ENCODE results near the gene RBP5. TPM values are rescaled to one million over a fixed set of nuclear protein-coding genes. Genes with fewer than 3 reads are reported as not detected.

Gene RBP5
- polyA plus RNA-seq, 2 of the 4 experiments (the other 2 are of a cell fraction): 0.25 TPM; not detected in 1

DNA sequence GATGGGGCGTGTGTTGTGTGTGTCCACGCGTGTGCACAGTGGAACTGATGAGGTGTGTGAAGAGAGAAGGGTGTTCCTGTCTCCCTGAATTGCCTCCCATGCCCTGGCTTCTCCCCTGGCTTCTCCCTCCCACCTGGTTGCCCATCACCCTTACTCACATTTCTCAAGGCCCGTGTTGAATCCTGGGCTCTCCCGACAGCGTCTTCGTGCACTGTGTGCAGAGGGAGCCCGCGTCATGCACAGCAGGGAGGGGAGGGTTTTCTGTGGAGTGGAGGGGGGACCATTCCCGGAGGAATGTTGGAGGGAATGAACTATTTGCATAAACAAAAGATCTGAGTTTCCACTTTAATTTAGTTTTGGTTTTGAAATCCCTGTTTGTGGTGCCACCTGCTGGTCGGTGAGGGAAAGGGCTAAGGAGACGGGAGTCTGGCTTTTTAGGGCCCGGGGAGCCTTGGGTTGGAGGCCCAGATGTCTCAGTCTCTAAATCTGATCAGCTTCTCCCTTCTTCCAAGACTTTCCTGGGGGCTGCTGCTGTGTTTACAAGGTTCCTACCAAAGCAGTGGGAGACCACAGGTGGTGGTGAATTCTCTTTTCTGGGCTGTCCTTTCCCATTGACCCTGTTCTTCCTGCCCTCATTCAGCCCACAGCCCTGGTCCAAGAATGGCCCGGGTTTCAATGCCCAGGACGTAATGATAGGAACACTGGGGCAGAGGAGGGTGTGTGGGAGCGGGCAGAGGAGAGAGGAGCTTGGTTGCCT lies 36.3 kb downstream of the RBP5 start, which contains the start of gene C1R (continued):
- TF ChIP-seq, protein P1, sequence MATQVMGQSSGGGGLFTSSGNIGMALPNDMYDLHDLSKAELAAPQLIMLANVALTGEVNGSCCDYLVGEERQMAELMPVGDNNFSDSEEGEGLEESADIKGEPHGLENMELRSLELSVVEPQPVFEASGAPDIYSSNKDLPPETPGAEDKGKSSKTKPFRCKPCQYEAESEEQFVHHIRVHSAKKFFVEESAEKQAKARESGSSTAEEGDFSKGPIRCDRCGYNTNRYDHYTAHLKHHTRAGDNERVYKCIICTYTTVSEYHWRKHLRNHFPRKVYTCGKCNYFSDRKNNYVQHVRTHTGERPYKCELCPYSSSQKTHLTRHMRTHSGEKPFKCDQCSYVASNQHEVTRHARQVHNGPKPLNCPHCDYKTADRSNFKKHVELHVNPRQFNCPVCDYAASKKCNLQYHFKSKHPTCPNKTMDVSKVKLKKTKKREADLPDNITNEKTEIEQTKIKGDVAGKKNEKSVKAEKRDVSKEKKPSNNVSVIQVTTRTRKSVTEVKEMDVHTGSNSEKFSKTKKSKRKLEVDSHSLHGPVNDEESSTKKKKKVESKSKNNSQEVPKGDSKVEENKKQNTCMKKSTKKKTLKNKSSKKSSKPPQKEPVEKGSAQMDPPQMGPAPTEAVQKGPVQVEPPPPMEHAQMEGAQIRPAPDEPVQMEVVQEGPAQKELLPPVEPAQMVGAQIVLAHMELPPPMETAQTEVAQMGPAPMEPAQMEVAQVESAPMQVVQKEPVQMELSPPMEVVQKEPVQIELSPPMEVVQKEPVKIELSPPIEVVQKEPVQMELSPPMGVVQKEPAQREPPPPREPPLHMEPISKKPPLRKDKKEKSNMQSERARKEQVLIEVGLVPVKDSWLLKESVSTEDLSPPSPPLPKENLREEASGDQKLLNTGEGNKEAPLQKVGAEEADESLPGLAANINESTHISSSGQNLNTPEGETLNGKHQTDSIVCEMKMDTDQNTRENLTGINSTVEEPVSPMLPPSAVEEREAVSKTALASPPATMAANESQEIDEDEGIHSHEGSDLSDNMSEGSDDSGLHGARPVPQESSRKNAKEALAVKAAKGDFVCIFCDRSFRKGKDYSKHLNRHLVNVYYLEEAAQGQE (IDR thresholded peaks at IDR 0.05): no peak
- TF ChIP-seq HOXB5 (CRISPR knock-in tag; IDR thresholded peaks at IDR 0.05) (no peak), CBX2 (IDR thresholded peaks at IDR 0.05; ENCODE audit: borderline replicate concordance, low read depth) (no peak), NR3C1 (IDR thresholded peaks at IDR 0.05) (no peak), ESRRA (IDR thresholded peaks at IDR 0.05; ENCODE audit: borderline replicate concordance, low read length) (no peak), FOXS1 (CRISPR knock-in tag; IDR thresholded peaks at IDR 0.05) (no peak), KDM5A (IDR thresholded peaks at IDR 0.05) (no peak), ZFP36 (IDR thresholded peaks at IDR 0.05; ENCODE audit: borderline replicate concordance, partially characterized antibody) (no peak)
- TF ChIP-seq, protein P2, sequence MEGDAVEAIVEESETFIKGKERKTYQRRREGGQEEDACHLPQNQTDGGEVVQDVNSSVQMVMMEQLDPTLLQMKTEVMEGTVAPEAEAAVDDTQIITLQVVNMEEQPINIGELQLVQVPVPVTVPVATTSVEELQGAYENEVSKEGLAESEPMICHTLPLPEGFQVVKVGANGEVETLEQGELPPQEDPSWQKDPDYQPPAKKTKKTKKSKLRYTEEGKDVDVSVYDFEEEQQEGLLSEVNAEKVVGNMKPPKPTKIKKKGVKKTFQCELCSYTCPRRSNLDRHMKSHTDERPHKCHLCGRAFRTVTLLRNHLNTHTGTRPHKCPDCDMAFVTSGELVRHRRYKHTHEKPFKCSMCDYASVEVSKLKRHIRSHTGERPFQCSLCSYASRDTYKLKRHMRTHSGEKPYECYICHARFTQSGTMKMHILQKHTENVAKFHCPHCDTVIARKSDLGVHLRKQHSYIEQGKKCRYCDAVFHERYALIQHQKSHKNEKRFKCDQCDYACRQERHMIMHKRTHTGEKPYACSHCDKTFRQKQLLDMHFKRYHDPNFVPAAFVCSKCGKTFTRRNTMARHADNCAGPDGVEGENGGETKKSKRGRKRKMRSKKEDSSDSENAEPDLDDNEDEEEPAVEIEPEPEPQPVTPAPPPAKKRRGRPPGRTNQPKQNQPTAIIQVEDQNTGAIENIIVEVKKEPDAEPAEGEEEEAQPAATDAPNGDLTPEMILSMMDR (IDR thresholded peaks at IDR 0.05): peak; percentile 92
- TF ChIP-seq, protein P3, sequence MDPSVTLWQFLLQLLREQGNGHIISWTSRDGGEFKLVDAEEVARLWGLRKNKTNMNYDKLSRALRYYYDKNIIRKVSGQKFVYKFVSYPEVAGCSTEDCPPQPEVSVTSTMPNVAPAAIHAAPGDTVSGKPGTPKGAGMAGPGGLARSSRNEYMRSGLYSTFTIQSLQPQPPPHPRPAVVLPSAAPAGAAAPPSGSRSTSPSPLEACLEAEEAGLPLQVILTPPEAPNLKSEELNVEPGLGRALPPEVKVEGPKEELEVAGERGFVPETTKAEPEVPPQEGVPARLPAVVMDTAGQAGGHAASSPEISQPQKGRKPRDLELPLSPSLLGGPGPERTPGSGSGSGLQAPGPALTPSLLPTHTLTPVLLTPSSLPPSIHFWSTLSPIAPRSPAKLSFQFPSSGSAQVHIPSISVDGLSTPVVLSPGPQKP (IDR thresholded peaks at IDR 0.05; ENCODE audit: low read depth, low read length): no peak

DNA sequence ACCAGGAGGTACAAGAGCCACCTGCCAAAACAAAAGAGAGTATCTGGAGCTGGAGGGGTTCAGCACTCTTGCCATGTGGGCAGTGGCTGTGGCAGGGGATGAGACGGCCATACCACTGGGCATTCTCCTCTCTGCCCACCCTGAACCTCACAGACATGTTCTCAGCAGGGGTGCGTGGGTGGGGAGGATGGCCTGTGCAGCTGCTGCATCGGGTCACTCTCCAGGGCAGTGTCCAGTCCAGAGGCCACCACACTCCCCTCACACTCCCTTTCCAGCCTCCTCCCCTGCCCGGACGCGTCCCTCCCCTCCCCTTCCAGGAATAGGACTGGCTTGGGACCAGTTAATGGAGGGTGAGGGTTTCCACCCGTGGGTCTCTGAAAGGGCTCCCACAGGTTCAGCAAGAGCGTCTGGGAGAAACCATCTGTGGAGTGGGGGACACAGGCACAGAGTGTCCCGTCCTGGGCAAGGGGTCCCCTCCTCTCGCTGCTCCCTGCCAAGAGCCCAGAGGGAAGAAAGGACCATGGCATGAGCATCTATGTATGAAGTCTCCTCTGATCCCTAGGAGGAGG lies 36.9 kb downstream of the RBP5 start:
- Histone ChIP-seq H3K4me1 (peaks cover 20% of the 10 kb centered on the region; the same call in 2 of the 3 replicates), H3K4me2 (peak overlapping the region; percentile 79), H3K27ac (peak overlapping the region; percentile 85 to 91), H3K9me3 (no peaks in the 10 kb centered on the region), H3K4me3 (peak overlapping the region; percentile 37)
- ChIA-PET POLR2A (interaction anchor here (0.6 to 3.6 kb wide), 3 partner anchors 12 to 31 kb away, joined by 4 to 19 read pairs (median 5); partner anchors contain the start of gene C1S), CTCF (interaction anchor here (0.5 to 13.4 kb wide), 18 partner anchors 10 to 147 kb away, joined by 3 to 197 read pairs (median 5); partner anchors contain the start of genes C12orf57, C1RL, C1S and LPCAT3)
- no peak for DNase-seq (ENCODE audit: low read depth in 1 of 2, low spot score in 1 of 2)
- no peak for FAIRE-seq
- 55% methylated on average over 10 of the region's 10 CpGs for WGBS (ENCODE audit: missing lambda C conversion rate)
- ATAC-seq: peak; percentile 8 to 52; a peak in 4 of 6 replicates
- TF ChIP-seq RARB (CRISPR knock-in tag; IDR thresholded peaks at IDR 0.05) (no peak), POLR2A (IDR thresholded peaks at IDR 0.05; ENCODE audit: low read length) (peak; percentile 12; the same call in 1 of the 2 replicates), SMC3 (IDR thresholded peaks at IDR 0.05) (no peak), KDM1A (IDR thresholded peaks at IDR 0.05; ENCODE audit: low read depth) (no peak), CBX2 (IDR thresholded peaks at IDR 0.05; ENCODE audit: borderline replicate concordance, low read depth) (no peak)

DNA sequence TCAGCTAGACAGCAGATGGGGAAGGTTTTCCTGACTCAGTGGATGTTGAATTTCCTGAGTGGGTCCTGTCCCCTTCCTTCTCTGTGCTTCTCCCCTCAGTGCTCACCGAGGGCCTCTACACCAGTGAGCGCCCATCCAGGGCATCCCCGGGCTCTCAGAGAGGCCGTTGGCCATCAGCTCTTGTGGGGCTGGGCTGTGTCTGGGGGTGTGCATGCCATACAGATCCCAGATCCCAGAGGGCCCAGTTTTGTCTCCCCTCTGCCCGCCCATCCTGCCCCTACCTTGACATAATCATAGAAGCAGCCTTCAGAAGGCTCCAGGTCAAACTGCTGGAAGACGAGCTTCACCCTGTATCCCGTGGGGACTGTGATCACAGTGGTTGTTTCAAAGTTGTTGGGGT lies 37.5 kb downstream of the RBP5 start:
- Histone ChIP-seq H3K4me3 (no peak overlapping the region), H3K9me3 (no peaks in the 10 kb centered on the region), H3K27ac (peak overlapping the region; percentile 85 to 91), H3K4me1 (peaks cover 20% of the 10 kb centered on the region; the same call in 2 of the 3 replicates), H3K4me2 (peak overlapping the region; percentile 79)
- ATAC-seq (no peak), FAIRE-seq (no peak), DNase-seq (ENCODE audit: low read depth in 1 of 2, low spot score in 1 of 2) (no peak)
- ChIA-PET POLR2A (interaction anchor here (1.5 to 3.6 kb wide), 2 partner anchors 11 to 30 kb away, joined by 5 to 19 read pairs; partner anchors contain the start of gene C1S), CTCF (interaction anchor here (0.5 to 13.4 kb wide), 16 partner anchors 9 to 147 kb away, joined by 3 to 197 read pairs (median 5); partner anchors contain the start of genes C12orf57, C1RL, C1S and LPCAT3)
- WGBS (ENCODE audit: missing lambda C conversion rate): 87% methylated on average over 7 of the region's 7 CpGs
- TF ChIP-seq RAD21 (conservative IDR thresholded peaks at IDR 0.05 in 1 of 2, IDR thresholded peaks at IDR 0.05 in 1 of 2): no peak
- no peak for TF ChIP-seq CHD2 (IDR thresholded peaks at IDR 0.05; ENCODE audit: low read length, partially characterized antibody)
- TF ChIP-seq, protein P4, sequence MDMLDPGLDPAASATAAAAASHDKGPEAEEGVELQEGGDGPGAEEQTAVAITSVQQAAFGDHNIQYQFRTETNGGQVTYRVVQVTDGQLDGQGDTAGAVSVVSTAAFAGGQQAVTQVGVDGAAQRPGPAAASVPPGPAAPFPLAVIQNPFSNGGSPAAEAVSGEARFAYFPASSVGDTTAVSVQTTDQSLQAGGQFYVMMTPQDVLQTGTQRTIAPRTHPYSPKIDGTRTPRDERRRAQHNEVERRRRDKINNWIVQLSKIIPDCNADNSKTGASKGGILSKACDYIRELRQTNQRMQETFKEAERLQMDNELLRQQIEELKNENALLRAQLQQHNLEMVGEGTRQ (IDR thresholded peaks at IDR 0.05): no peak
- TF ChIP-seq BHLHE40 (IDR thresholded peaks at IDR 0.05; ENCODE audit: low read depth, low read length): no peak
- TF ChIP-seq, protein P5, sequence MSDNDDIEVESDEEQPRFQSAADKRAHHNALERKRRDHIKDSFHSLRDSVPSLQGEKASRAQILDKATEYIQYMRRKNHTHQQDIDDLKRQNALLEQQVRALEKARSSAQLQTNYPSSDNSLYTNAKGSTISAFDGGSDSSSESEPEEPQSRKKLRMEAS (IDR thresholded peaks at IDR 0.05): no peak
- no peak for TF ChIP-seq MAZ (IDR thresholded peaks at IDR 0.05; ENCODE audit: borderline replicate concordance, low read depth, low read length)
- TF ChIP-seq, protein P1 (IDR thresholded peaks at IDR 0.05): no peak
- no peak for TF ChIP-seq RFX5 (IDR thresholded peaks at IDR 0.05)

Data from A549 (cell line).